CD4-positive, alpha-beta memory T cell (primary cell): ENCODE data around the gene STK17B. TPM values are rescaled to one million over a fixed set of nuclear protein-coding genes. Genes with fewer than 3 reads are reported as not detected.

Experiments used
- CTCF ChIA-PET: fragments of 350-600 bp; sonication (Branson Sonifier 250); formaldehyde crosslinking; loops from one replicate; lab custom pipeline; 2021; ENCODE audit warnings: inconsistent platforms; ENCODE audit not compliant: partially characterized antibody; lab: Charles Lee
- POLR2A ChIA-PET: fragments of 350-600 bp; sonication (Branson Sonifier 250); formaldehyde crosslinking; loops from one replicate; lab custom pipeline; 2021; ENCODE audit not compliant: partially characterized antibody; lab: Charles Lee
- DNase-seq, 5 donors: peaks; one replicate each; pipeline versions ENCODE4 v3.0.0 to v3.0.0-alpha.2; 2020 to 2022; ENCODE audit warnings: mixed read lengths in 1 of 5
- H3K27ac ChIP-seq: one replicate; pipeline ENCODE4 v1.7.0; 2013; ENCODE audit warnings: low read depth, low read length
- H3K27me3 ChIP-seq: 2 replicates; pipeline ENCODE4 v1.7.0; 2013; ENCODE audit warnings: mild to moderate bottlenecking, low read length, moderate library complexity; ENCODE audit not compliant: insufficient read depth
- H3K36me3 ChIP-seq: 2 replicates; pipeline ENCODE4 v1.7.0; 2013; ENCODE audit warnings: mild to moderate bottlenecking, low read length, moderate library complexity; ENCODE audit not compliant: insufficient read depth
- H3K4me1 ChIP-seq: 2 replicates; pipeline ENCODE4 v1.7.0; 2013; ENCODE audit warnings: mild to moderate bottlenecking, low read length, moderate library complexity; ENCODE audit not compliant: insufficient read depth
- H3K4me3 ChIP-seq, 2 donors: one replicate each; pipeline ENCODE4 v1.7.0; 2013; ENCODE audit warnings: low read length in 2 of 2, mild to moderate bottlenecking in 1 of 2
- H3K9me3 ChIP-seq, 2 donors: one replicate each; pipeline ENCODE4 v1.7.0; 2013; ENCODE audit warnings: low read length in 2 of 2, control low read depth in 1 of 2; ENCODE audit not compliant: control insufficient read depth in 1 of 2
- H3K27ac Mint-ChIP-seq, 7 donors: one replicate each; pipeline ENCODE4 v1.8.0; 2020 to 2021; ENCODE audit warnings: mixed read lengths in 7 of 7, mild to moderate bottlenecking in 6 of 7, inconsistent platforms in 3 of 7, moderate library complexity in 3 of 7
- H3K27me3 Mint-ChIP-seq, 2 donors: one replicate each; pipeline ENCODE4 v1.8.0; 2020 to 2021; ENCODE audit warnings: mixed read lengths in 2 of 2
- H3K36me3 Mint-ChIP-seq, 2 donors: one replicate each; pipeline ENCODE4 v1.8.0; 2020 to 2021; ENCODE audit warnings: mixed read lengths in 2 of 2, inconsistent platforms in 1 of 2, mild to moderate bottlenecking in 1 of 2
- H3K4me1 Mint-ChIP-seq, 4 donors: one replicate each; pipeline ENCODE4 v1.8.0; 2020 to 2021; ENCODE audit warnings: mixed read lengths in 4 of 4, mild to moderate bottlenecking in 1 of 4
- H3K4me3 Mint-ChIP-seq, 8 donors: one replicate each; pipeline ENCODE4 v1.8.0; 2020 to 2021; ENCODE audit warnings: mixed read lengths in 8 of 8, mild to moderate bottlenecking in 7 of 8, moderate library complexity in 6 of 8, inconsistent platforms in 3 of 8
- H3K9me3 Mint-ChIP-seq, 8 donors: one replicate each; pipeline ENCODE4 v1.8.0; 2020 to 2021; ENCODE audit warnings: mixed read lengths in 8 of 8, mild to moderate bottlenecking in 5 of 8, inconsistent platforms in 3 of 8, moderate library complexity in 1 of 8
- intact Hi-C: fragments of 100-400 bp; cut with micrococcal nuclease; formaldehyde crosslinking; loops from one replicate; pipeline ENCODE4 v1.15.1; 2023
- polyA plus RNA-seq, 2 donors: library from polyadenylated mRNA; unstranded; fragments of 300-500 nt; fragmentation: Illumina TruSeq; gene quantifications; one replicate each; pipeline ENCODE4 v1.2.3, GENCODE V29; 2021
- total RNA-seq, 2 experiments: library from RNA; stranded (reverse); gene quantifications; one replicate each; pipeline ENCODE4 v1.2.3, GENCODE V29; 2021

Gene STK17B
- total and polyA plus RNA-seq, 4 experiments from 2014 or later: 79.7 to 243 (median 163) TPM

DNA sequence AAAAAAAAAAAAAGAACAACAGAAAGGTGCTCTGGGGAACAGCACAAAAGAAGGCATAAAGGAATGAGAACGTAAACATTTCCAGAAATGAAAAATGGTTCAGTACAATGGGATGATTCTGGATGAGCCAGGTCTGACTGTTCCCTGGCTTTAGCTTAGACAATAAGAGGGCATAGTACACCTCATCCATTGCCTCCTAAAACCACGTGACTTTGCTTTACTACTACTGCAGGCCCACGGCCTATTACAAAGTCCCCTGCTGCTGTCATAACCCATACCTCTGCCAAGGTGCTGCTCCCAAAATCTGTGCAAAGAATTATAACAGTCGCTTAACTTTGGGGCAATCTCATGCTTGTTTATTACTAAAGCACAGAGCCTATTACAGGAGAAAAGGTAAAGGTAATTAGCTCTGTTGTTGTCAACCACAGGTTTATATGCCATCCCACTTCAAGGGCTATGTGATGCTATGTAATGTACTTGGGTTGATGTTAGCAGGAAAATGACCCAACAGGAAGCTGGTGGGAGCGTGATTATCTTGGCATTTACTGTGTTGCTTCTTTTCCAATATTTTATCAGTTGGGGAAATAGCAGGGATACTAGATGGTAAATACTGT lies 26.8 kb downstream of the STK17B start:
- Mint-ChIP-seq H3K9me3 (peaks cover 0 to 2% (median 0%) of the 10 kb centered on the region in 8 donors), H3K4me3 (peak overlapping the region in 7 of 8 donors; percentile 13 to 73 (median 44)), H3K4me1 (peaks cover 43 to 86% (median 65%) of the 10 kb centered on the region in 4 donors), H3K27ac (peak overlapping the region; percentile 30 to 92 (median 81)), H3K36me3 (peaks cover 69 to 88% of the 10 kb centered on the region in 2 donors), H3K27me3 (no peaks in the 10 kb centered on the region)
- POLR2A ChIA-PET: interaction anchor here (0.5 to 4.1 kb wide), 16 partner anchors 8 to 467 kb away, joined by 3 to 21 read pairs (median 4); partner anchors contain the start of gene STK17B
- CTCF ChIA-PET: interaction anchor here (0.9 to 2.8 kb wide), 8 partner anchors 10 to 147 kb away, joined by 3 to 14 read pairs (median 4); partner anchors contain the start of gene DNAH7
- DNase-seq: peak in 1 of 5 donors; percentile 25
- H3K9me3 ChIP-seq: no peaks in the 10 kb centered on the region
- H3K36me3 ChIP-seq: peaks cover 70% of the 10 kb centered on the region
- H3K4me3 ChIP-seq: no peak overlapping the region
- peak overlapping the region; percentile 19 for H3K27ac ChIP-seq
- intact Hi-C loops: loop anchor here (1.0 kb wide), 1 partner anchor 11 kb away; no protein-coding TSS in a partner anchor
- no peaks in the 10 kb centered on the region for H3K27me3 ChIP-seq
- H3K4me1 ChIP-seq: peaks cover 81% of the 10 kb centered on the region

DNA sequence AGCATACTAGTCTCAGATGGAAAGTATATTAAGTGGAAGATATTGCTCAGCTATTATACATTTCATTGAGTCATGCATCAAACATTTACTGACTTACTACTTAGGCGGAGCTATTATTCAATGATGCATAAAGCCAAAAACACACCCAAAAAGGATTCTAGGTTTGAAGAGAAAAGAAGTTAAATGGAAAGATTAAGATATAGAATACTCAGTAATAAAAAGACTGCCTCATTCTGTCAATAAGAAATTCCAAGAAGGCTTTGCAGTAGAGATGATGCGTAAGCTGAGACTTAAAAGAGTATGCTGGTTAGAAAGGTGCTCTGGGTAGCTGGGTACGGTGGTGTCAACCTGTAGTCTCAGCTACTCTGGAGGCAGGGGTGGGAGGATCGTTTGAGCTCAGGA lies 27.6 kb downstream of the STK17B start:
- ChIA-PET POLR2A (interaction anchor here (1.1 to 4.1 kb wide), 10 partner anchors 9 to 133 kb away, joined by 3 to 21 read pairs (median 7); partner anchors contain the start of gene STK17B), CTCF (interaction anchor here (0.7 to 2.8 kb wide), 7 partner anchors 26 to 194 kb away, joined by 3 to 14 read pairs (median 4); partner anchors contain the start of gene DNAH7)
- no peak overlapping the region for H3K27ac ChIP-seq
- Mint-ChIP-seq H3K9me3 (peaks cover 0 to 2% (median 0%) of the 10 kb centered on the region in 8 donors), H3K27me3 (no peaks in the 10 kb centered on the region), H3K36me3 (peaks cover 63 to 84% of the 10 kb centered on the region in 2 donors), H3K4me3 (peak overlapping the region in 5 of 8 donors; percentile 13 to 74 (median 59)), H3K27ac (peak overlapping the region; percentile 44 to 89 (median 81)), H3K4me1 (peaks cover 41 to 77% (median 60%) of the 10 kb centered on the region in 4 donors)
- peaks cover 72% of the 10 kb centered on the region for H3K36me3 ChIP-seq
- intact Hi-C loops: no loop called here
- no peak overlapping the region for H3K4me3 ChIP-seq
- H3K9me3 ChIP-seq: no peaks in the 10 kb centered on the region
- H3K4me1 ChIP-seq: peaks cover 72% of the 10 kb centered on the region
- H3K27me3 ChIP-seq: no peaks in the 10 kb centered on the region
- DNase-seq: no peak

GRCh38 chr2:196142825-196143224 lies 28.6 kb downstream of the STK17B start:
- Histone ChIP-seq H3K4me3 (no peak overlapping the region), H3K36me3 (peaks cover 80% of the 10 kb centered on the region), H3K4me1 (peaks cover 74% of the 10 kb centered on the region), H3K27ac (no peak overlapping the region), H3K9me3 (no peaks in the 10 kb centered on the region), H3K27me3 (no peaks in the 10 kb centered on the region)
- peaks cover 37 to 76% (median 60%) of the 10 kb centered on the region in 4 donors for H3K4me1 Mint-ChIP-seq
- no peaks in the 10 kb centered on the region for H3K27me3 Mint-ChIP-seq
- H3K36me3 Mint-ChIP-seq: peaks cover 70 to 86% of the 10 kb centered on the region in 2 donors
- POLR2A ChIA-PET: interaction anchor here (4.1 kb wide), 1 partner anchor 28 kb away, joined by 21 read pairs; the partner anchor contains the start of gene STK17B
- H3K4me3 Mint-ChIP-seq: peak overlapping the region in 6 of 8 donors; percentile 3 to 47 (median 31)
- peak overlapping the region in 6 of 7 donors; percentile 25 to 89 (median 77) for H3K27ac Mint-ChIP-seq
- intact Hi-C loops: no loop called here
- CTCF ChIA-PET: interaction anchor here (1.8 to 2.8 kb wide), 3 partner anchors 27 to 134 kb away, joined by 4 to 14 read pairs (median 10); no protein-coding TSS in a partner anchor
- peaks cover 0 to 2% (median 0%) of the 10 kb centered on the region in 8 donors for H3K9me3 Mint-ChIP-seq
- DNase-seq: no peak

- peaks cover 0 to 8% (median under 1%) of the 10 kb centered on the region in 8 donors for H3K9me3 Mint-ChIP-seq
Observed at GRCh38 chr2:196140213-196140612, 31.2 kb downstream of the STK17B start.

GRCh38 chr2:196137271-196137670 lies 34.1 kb downstream of the STK17B start:
- ChIA-PET POLR2A (interaction anchor here (1.5 to 5.0 kb wide), 3 partner anchors 33 to 60 kb away, joined by 3 to 22 read pairs (median 4); partner anchors contain the start of gene STK17B), CTCF (interaction anchor here (2.8 kb wide), 1 partner anchor 83 kb away, joined by 14 read pairs; no protein-coding TSS in a partner anchor)
- Histone ChIP-seq H3K27ac (no peak overlapping the region), H3K27me3 (no peaks in the 10 kb centered on the region), H3K9me3 (peaks cover 0 to 4% of the 10 kb centered on the region in 2 donors), H3K36me3 (peaks cover 60% of the 10 kb centered on the region), H3K4me3 (no peak overlapping the region), H3K4me1 (peaks cover 29% of the 10 kb centered on the region)
- H3K9me3 Mint-ChIP-seq: peaks cover 0 to 31% (median 12%) of the 10 kb centered on the region in 8 donors
- H3K36me3 Mint-ChIP-seq: peaks cover 77 to 82% of the 10 kb centered on the region in 2 donors
- no peak for DNase-seq
- H3K27me3 Mint-ChIP-seq: no peaks in the 10 kb centered on the region
- H3K27ac Mint-ChIP-seq: peak overlapping the region in 3 of 7 donors; percentile 22 to 72 (median 70)
- intact Hi-C loops: no loop called here
- peaks cover 8 to 39% (median 24%) of the 10 kb centered on the region in 4 donors for H3K4me1 Mint-ChIP-seq
- peak overlapping the region in 1 of 8 donors; percentile 2 for H3K4me3 Mint-ChIP-seq

More at GRCh38 chr2:196140213-196140612, 31.2 kb downstream of the STK17B start:
- H3K9me3 ChIP-seq: no peaks in the 10 kb centered on the region
- H3K4me1 Mint-ChIP-seq: peaks cover 25 to 61% (median 46%) of the 10 kb centered on the region in 4 donors
- H3K27ac Mint-ChIP-seq: peak overlapping the region in 5 of 7 donors; percentile 27 to 81 (median 57)
- peak overlapping the region in 1 of 8 donors; percentile 24 for H3K4me3 Mint-ChIP-seq
- peaks cover 50% of the 10 kb centered on the region for H3K4me1 ChIP-seq
- no peak overlapping the region for H3K27ac ChIP-seq
- intact Hi-C loops: no loop called here
- peaks cover 86% of the 10 kb centered on the region for H3K36me3 ChIP-seq
- peaks cover 75 to 84% of the 10 kb centered on the region in 2 donors for H3K36me3 Mint-ChIP-seq
- no peak for DNase-seq
- no peak overlapping the region for H3K4me3 ChIP-seq
- H3K27me3 Mint-ChIP-seq: no peaks in the 10 kb centered on the region
- ChIA-PET CTCF (interaction anchor here (0.7 to 1.1 kb wide), 5 partner anchors 25 to 196 kb away, joined by 3 to 5 read pairs (median 3); no protein-coding TSS in a partner anchor), POLR2A (interaction anchor here (0.6 to 2.3 kb wide), 9 partner anchors 8 to 659 kb away, joined by 3 to 8 read pairs (median 3); partner anchors contain the start of gene GTF3C3)
- no peaks in the 10 kb centered on the region for H3K27me3 ChIP-seq

- POLR2A ChIA-PET: interaction anchor here (1.2 to 5.0 kb wide), 2 partner anchors 9 to 34 kb away, joined by 3 to 22 read pairs; partner anchors contain the start of gene STK17B
- intact Hi-C loops: no loop called here
- CTCF ChIA-PET: interaction anchor here (2.1 to 2.3 kb wide), 2 partner anchors 50 to 84 kb away, joined by 5 to 16 read pairs; no protein-coding TSS in a partner anchor
- Histone ChIP-seq H3K36me3 (peaks cover 50% of the 10 kb centered on the region), H3K4me3 (no peak overlapping the region), H3K9me3 (peaks cover 0 to 5% of the 10 kb centered on the region in 2 donors), H3K27ac (no peak overlapping the region), H3K4me1 (peaks cover 25% of the 10 kb centered on the region), H3K27me3 (no peaks in the 10 kb centered on the region)
- H3K4me1 Mint-ChIP-seq: peaks cover 10 to 47% (median 29%) of the 10 kb centered on the region in 4 donors
- DNase-seq: peak in 1 of 5 donors; percentile 6
- H3K36me3 Mint-ChIP-seq: peaks cover 79 to 86% of the 10 kb centered on the region in 2 donors
- peak overlapping the region in 3 of 7 donors; percentile 62 to 80 (median 72) for H3K27ac Mint-ChIP-seq
- H3K9me3 Mint-ChIP-seq: peaks cover 0 to 42% (median 23%) of the 10 kb centered on the region in 8 donors
- no peaks in the 10 kb centered on the region for H3K27me3 Mint-ChIP-seq
- no peak overlapping the region for H3K4me3 Mint-ChIP-seq
Observed at GRCh38 chr2:196136151-196136550, 35.2 kb downstream of the STK17B start.
